Keratinocyte (primary cell): ENCODE measurements around the gene C11orf68. TPM values are rescaled to one million over a fixed set of nuclear protein-coding genes. Genes with fewer than 3 reads are reported as not detected.

Experiments used
- DNase-seq: peaks from one replicate; pipeline ENCODE4 v3.0.0-alpha.2; 2011; ENCODE audit warnings: low read depth, missing footprints, low spot score
- FAIRE-seq: peaks from 2 replicates; lab custom pipeline; 2011; peaks lifted over from hg19 to GRCh38; lab: Jason Lieb, UNC
- H2AFZ ChIP-seq: 2 replicates; pipeline ENCODE4 v1.6.0; 2012; ENCODE audit warnings: low read length, control low read depth, inconsistent platforms; ENCODE audit not compliant: control insufficient read depth
- H3K27ac ChIP-seq: 2 replicates; pipeline ENCODE4 v1.5.1; 2011; ENCODE audit warnings: low read length; ENCODE audit not compliant: control insufficient read depth, insufficient read depth
- H3K27me3 ChIP-seq: 3 replicates; pipeline ENCODE4 v1.6.0; 2011; ENCODE audit warnings: low read length; ENCODE audit not compliant: control insufficient read depth, insufficient read depth; ENCODE audit errors: extremely low read depth
- H3K36me3 ChIP-seq, 2 experiments: 2 replicates in 1 of 2; 3 replicates in 1 of 2; pipeline ENCODE4 v1.5.1; 2011; ENCODE audit warnings: low read length in 2 of 2, mild to moderate bottlenecking in 1 of 2; ENCODE audit not compliant: control insufficient read depth in 2 of 2, insufficient read depth in 2 of 2; ENCODE audit errors: extremely low read depth in 1 of 2
- H3K4me1 ChIP-seq: 3 replicates; pipeline ENCODE4 v1.5.1; 2011; ENCODE audit warnings: low read length; ENCODE audit not compliant: control insufficient read depth, insufficient read depth; ENCODE audit errors: extremely low read depth
- H3K4me2 ChIP-seq: 3 replicates; pipeline ENCODE4 v1.6.0; 2011; ENCODE audit warnings: low read depth, low read length; ENCODE audit not compliant: control insufficient read depth, insufficient read depth; ENCODE audit errors: extremely low read depth
- H3K4me3 ChIP-seq, 3 experiments: fragments of 200-600 bp in 1 of 3; sonication (generic) in 1 of 3; 2 replicates in 2 of 3; 3 replicates in 1 of 3; pipeline ENCODE4 v1.5.1; 2011 to 2016; ENCODE audit warnings: low read length in 3 of 3, mild to moderate bottlenecking in 3 of 3, control low read depth in 2 of 3, inconsistent platforms in 1 of 3, low read depth in 1 of 3, mixed read lengths in 1 of 3, mixed run types in 1 of 3, moderate library complexity in 1 of 3; ENCODE audit not compliant: control insufficient read depth in 2 of 3, insufficient read depth in 2 of 3; ENCODE audit errors: extremely low read depth in 1 of 3
- H3K79me2 ChIP-seq: 2 replicates; pipeline ENCODE4 v1.6.0; 2012; ENCODE audit warnings: low read length; ENCODE audit not compliant: control insufficient read depth, insufficient read depth
- H3K9ac ChIP-seq: 3 replicates; pipeline ENCODE4 v1.6.0; 2011; ENCODE audit warnings: low read length; ENCODE audit not compliant: control insufficient read depth, insufficient read depth; ENCODE audit errors: extremely low read depth
- H3K9me1 ChIP-seq: 3 replicates; pipeline ENCODE4 v1.6.0; 2011; ENCODE audit warnings: low read length; ENCODE audit not compliant: control insufficient read depth, insufficient read depth; ENCODE audit errors: extremely low read depth
- H3K9me3 ChIP-seq: 2 replicates; pipeline ENCODE4 v1.5.1; 2012; ENCODE audit warnings: low read depth, low read length; ENCODE audit not compliant: control insufficient read depth
- H4K20me1 ChIP-seq: 3 replicates; pipeline ENCODE4 v1.6.0; 2011; ENCODE audit warnings: low read length; ENCODE audit not compliant: control insufficient read depth, insufficient read depth; ENCODE audit errors: extremely low read depth
- EZH2 ChIP-seq: IDR thresholded peaks from one replicate; pipeline ENCODE4 v1.6.1; 2012; ENCODE audit warnings: inconsistent platforms, mild to moderate bottlenecking, low read length, moderate library complexity
- dilution Hi-C: fragments of 300-500 bp; cut with MboI; formaldehyde crosslinking; loops from one replicate; pipeline ENCODE4 v1.7.0; 2020; ENCODE audit warnings: low sequenced_read_pairs; ENCODE audit not compliant: extremely low pct_ligation_motif_present
- polyA plus RNA-seq, 5 experiments: library from polyadenylated mRNA; depleted of rRNA in 3 of 5; stranded (reverse) in 3 of 5; stranded (forward) in 1 of 5; unstranded in 1 of 5; fragments of >200 nt; gene quantifications; 1 replicate in 1 of 5; 2 replicates in 3 of 5; 3 replicates in 1 of 5; pipeline versions ENCODE4 v1.2.1 to v1.2.3, GENCODE V29; 2011 to 2012; ENCODE audit warnings: missing spikeins in 2 of 5, low read depth in 1 of 5, low replicate concordance in 1 of 5
- TF ChIP-seq, protein P1 (sequence below), 3 experiments: IDR thresholded peaks in 1 of 3; conservative IDR thresholded peaks in 1 of 3; optimal IDR thresholded peaks in 1 of 3; 2 replicates in 2 of 3; 3 replicates in 1 of 3; pipeline versions ENCODE3 to v1.5.1; 2011; ENCODE audit warnings: low read length in 3 of 3, mild to moderate bottlenecking in 3 of 3, moderate library complexity in 2 of 3, control low read depth in 1 of 3, inconsistent platforms in 1 of 3; ENCODE audit not compliant: insufficient read depth in 2 of 3; ENCODE audit errors: extremely low read depth in 1 of 3

Gene C11orf68
- polyA plus RNA-seq, 1 donor (not counting 4 experiments of a cell fraction or from before 2014, with no cell fraction given) = 18.4 TPM

DNA sequence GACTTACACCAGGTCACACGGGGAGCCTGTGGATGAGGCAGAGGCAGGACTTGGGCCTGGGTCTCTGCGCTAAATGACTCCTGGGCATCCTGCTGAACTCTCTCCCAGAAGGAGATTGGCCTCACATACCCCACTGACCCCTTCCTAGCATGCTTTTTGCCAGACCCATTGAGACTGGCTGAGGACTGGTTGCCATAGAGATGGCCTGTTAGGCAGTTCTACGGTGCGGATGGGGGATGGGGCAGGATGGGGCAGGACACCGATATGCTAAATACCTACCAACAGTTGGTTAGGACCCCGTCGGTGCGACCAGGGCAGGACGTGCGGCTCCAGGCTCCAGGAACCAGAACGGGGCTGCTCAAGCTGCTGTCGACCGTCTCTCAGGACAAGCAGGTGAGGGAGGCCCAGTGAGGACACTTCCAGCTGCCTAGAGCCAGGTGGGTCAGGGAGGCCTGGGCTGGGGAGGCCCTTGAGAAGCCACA is 26.6 kb upstream of the C11orf68 start, which contains the start of gene TSGA10IP:
Gene TSGA10IP, plus strand, starts transcription at position 51 of the 482 bp plus-strand sequence. Its CDS starts 196 bp downstream, at position 247.
- Histone ChIP-seq H4K20me1 (no peaks in the 10 kb centered on the region), H2AFZ (no peak within 1 kb of the TSS), H3K4me2 (no peak within 1 kb of the TSS), H3K27ac (no peak within 1 kb of the TSS), H3K4me1 (peaks cover 11% of the 10 kb centered on the region), H3K4me3 (no peak within 1 kb of the TSS), H3K9ac (no peak within 1 kb of the TSS), H3K36me3 (no peaks in the 10 kb centered on the region), H3K9me1 (no peaks in the 10 kb centered on the region), H3K27me3 (peaks cover 4% of the 10 kb centered on the region), H3K9me3 (no peaks in the 10 kb centered on the region), H3K79me2 (no peaks in the 10 kb centered on the region)
- FAIRE-seq = no peak
- DNase-seq = no peak
- TF ChIP-seq, protein P1, sequence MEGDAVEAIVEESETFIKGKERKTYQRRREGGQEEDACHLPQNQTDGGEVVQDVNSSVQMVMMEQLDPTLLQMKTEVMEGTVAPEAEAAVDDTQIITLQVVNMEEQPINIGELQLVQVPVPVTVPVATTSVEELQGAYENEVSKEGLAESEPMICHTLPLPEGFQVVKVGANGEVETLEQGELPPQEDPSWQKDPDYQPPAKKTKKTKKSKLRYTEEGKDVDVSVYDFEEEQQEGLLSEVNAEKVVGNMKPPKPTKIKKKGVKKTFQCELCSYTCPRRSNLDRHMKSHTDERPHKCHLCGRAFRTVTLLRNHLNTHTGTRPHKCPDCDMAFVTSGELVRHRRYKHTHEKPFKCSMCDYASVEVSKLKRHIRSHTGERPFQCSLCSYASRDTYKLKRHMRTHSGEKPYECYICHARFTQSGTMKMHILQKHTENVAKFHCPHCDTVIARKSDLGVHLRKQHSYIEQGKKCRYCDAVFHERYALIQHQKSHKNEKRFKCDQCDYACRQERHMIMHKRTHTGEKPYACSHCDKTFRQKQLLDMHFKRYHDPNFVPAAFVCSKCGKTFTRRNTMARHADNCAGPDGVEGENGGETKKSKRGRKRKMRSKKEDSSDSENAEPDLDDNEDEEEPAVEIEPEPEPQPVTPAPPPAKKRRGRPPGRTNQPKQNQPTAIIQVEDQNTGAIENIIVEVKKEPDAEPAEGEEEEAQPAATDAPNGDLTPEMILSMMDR (optimal IDR thresholded peaks at IDR 0.05 in 1 of 3, IDR thresholded peaks at IDR 0.05 in 1 of 3, conservative IDR thresholded peaks at IDR 0.05 in 1 of 3; ENCODE audit: extremely low read depth in 1 of 3, insufficient read depth in 2 of 3, low read length in 3 of 3) = no peak
- TF ChIP-seq EZH2 = no peak
- dilution Hi-C loops = no loop called here

DNA sequence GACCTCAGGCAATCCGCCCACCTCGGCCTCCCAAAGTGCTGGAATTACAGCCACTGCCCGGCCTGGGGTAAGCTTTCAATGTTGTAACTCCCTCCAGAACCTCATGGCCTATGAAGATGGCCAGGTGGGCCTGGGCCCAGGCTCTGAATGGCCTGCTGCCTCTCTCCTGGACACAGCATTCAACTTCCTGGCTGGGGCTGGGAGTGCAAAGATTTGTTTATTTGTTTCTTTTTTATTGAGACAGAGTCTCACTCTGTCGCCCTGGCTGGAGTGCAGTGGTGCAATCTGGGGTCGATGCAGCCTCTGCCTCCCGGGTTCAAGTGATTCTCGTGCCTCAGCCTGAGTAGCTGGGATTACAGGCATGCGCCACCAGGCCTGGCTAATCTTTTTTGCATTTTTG is 25.9 kb upstream of the C11orf68 start:
- Histone ChIP-seq H3K4me2 (no peak overlapping the region), H3K27ac (no peak overlapping the region), H3K9me1 (no peaks in the 10 kb centered on the region), H2AFZ (no peak overlapping the region), H3K36me3 (no peaks in the 10 kb centered on the region), H3K9me3 (no peaks in the 10 kb centered on the region), H4K20me1 (no peaks in the 10 kb centered on the region), H3K4me1 (peaks cover 11% of the 10 kb centered on the region), H3K79me2 (no peaks in the 10 kb centered on the region), H3K27me3 (peaks cover 4% of the 10 kb centered on the region), H3K9ac (no peak overlapping the region), H3K4me3 (no peak overlapping the region)
- TF ChIP-seq, protein P1 (optimal IDR thresholded peaks at IDR 0.05 in 1 of 3, IDR thresholded peaks at IDR 0.05 in 1 of 3, conservative IDR thresholded peaks at IDR 0.05 in 1 of 3; ENCODE audit: extremely low read depth in 1 of 3, insufficient read depth in 2 of 3, low read length in 3 of 3) = no peak
- TF ChIP-seq EZH2 = no peak
- dilution Hi-C loops = no loop called here
- FAIRE-seq (no peak), DNase-seq (no peak)
